T47D (cell line): ENCODE data around the gene KCTD16.

Experiments used
- DNase-seq, 2 experiments: peaks; one replicate each; pipeline versions ENCODE4 v3.0.0 to v3.0.0-alpha.2; 2011 to 2012; ENCODE audit warnings: low read depth in 1 of 2, low spot score in 1 of 2
- JUND ChIP-seq: IDR thresholded peaks from 2 replicates; pipeline ENCODE4 v1.6.1; 2012; ENCODE audit warnings: low read depth
- in situ Hi-C: cut with HindIII; loops from 2 replicates; pipeline ENCODE4 v1.10.0; 2016; ENCODE audit warnings: low sequenced_read_pairs, low pct_unique_long_range_greater_than_20kb

KCTD16 gene

GRCh38 chr5:144315994-144316634, 145.4 kb downstream of the KCTD16 start:
- DNase-seq: no peak
- in situ Hi-C loops: no loop called here
- no peak for TF ChIP-seq JUND

DNA sequence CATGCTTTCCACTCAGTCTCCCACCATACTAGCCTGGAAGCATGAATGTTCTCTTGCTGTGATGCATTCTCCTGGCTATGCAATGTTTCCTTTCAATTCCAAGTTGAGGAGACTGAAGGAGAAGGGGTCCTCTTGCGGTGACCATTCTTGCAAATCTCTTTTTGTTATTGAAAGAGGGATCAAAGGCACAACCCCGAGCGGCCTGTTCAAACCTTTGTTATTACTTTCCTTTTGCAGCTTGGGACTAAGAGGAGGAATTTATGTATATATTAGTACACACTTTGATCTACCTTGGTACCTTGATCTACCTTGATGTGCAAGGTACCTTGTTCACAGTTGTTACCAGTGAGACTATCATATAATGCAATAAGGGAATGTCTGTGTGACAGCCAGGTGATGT, 147.3 kb downstream of the KCTD16 start:
- in situ Hi-C loops: no loop called here
- TF ChIP-seq JUND: no peak
- DNase-seq: no peak

DNA sequence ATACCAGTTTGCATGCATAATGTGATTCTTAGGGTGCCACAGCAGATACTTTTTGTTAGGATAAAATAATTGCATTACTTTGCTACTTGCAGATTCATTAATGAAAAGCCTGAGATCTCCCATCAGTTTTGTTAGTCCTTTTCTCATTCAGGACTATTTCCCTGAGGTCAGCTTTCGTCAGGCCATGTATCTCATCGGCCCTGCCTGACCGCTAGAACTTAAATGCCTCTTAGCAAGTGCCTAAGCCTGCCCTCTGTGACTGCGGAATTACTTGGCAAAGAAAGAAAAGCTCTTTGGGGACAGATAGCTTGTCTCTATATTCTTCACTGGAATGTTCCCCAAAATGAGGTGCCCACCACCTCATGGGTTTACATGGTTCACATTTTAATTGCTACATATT, 147.8 kb downstream of the KCTD16 start:
- in situ Hi-C loops: no loop called here
- no peak for TF ChIP-seq JUND
- no peak for DNase-seq

DNA sequence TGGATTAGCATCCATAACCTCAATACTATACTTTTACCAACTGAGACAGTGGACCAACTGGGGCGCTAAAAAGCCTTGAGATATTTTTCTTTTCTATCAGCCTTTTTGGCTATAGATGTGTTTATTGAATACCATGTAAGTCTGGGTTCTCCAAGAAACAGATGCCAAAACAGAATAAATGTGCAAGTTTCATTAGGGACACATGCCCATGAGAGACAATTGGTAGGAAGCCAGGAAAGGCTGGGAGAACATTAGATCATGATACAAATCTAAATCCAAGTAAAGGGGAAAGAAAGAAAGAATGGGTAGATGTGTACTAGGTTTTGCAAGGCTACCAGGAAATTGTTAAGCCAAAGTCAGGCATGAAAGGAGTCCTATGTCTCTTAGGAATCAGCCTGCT, 152.5 kb downstream of the KCTD16 start:
- in situ Hi-C loops: no loop called here
- TF ChIP-seq JUND: no peak
- DNase-seq: no peak

DNA sequence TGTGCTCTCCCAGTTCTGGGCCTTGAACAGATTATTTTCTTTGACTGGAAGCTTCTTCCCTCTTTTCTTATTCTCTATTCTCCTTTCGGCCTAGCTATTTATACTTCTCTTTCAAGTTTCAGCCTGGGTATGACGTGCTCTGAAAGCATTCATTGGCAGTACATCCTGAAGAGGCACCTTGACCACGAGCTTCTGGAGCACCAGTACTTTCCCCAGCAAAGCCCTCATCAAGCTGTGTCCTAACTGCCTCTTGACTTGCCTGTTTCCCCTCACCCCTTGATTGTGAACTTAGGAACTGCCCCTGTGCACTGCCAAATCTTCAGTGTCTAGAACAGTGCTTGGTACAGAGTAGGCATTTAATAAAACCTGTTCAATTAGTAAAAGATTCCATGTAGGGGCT, 154.9 kb downstream of the KCTD16 start:
- in situ Hi-C loops: no loop called here
- TF ChIP-seq JUND: no peak
- no peak for DNase-seq

DNA sequence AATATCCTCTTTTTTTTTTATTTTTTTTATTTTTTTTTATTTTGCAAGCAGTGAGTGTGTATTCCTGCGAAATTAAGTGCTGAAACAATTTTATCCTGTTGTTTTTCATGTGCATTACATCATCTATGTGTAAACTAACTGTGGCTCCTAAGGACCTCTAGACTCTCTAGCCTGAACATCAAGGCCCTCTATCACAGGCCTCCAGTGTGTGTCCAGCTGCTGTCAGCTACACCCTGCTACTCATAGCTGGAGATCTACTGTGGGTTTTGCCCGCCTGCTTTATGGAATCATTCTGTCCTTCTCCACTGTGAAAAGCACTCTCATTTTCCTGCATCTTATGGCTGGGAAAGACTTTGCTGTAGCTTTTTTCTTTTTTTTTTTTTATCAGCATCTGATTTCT, 157.8 kb downstream of the KCTD16 start:
- TF ChIP-seq JUND: no peak
- DNase-seq: no peak
- in situ Hi-C loops: no loop called here

- no peak for TF ChIP-seq JUND
- DNase-seq: peak in 1 of 2 experiments; percentile 36
- in situ Hi-C loops: no loop called here
These were observed 158.3 kb downstream of the KCTD16 start for GRCh38 chr5:144328980-144329379.

DNA sequence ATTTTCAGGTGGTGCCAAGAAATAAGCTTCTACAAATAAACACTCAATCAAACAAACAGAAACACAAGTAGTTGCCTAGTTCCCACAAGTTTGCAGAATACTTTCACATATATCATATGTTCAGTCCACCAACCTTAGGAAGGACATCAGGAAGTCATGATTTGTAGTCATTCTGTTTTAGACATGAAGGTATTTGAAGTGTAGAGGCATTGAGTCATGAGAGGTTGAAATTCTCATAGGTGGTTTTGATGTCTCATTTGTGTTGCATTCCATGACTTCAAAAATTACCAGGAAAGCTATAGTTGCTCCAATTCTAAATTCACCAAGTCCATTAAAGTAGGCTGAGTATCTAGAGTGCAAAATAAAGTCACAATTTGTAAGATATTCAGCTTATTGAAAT, 159.0 kb downstream of the KCTD16 start:
- TF ChIP-seq JUND: no peak
- DNase-seq: no peak
- in situ Hi-C loops: no loop called here

DNA sequence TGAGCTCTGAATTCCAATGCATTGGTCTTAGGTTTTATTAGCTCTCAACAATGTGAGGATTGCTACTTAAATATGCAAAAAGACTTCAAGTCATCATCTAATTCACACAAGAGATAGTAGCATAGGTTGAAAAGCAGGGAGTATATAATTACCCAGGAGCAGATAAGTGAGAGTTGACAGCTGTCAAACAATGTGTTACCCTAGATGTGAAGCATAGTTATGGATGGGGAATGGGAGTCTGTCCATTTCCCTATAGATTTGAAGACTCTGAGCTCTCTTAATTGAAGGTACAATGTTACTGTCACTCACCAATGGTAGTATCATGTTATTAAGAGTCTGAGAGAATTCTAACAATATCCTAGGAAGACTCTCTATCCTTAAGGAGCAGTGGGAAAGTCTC, 160.7 kb downstream of the KCTD16 start:
- no peak for DNase-seq
- in situ Hi-C loops: no loop called here
- no peak for TF ChIP-seq JUND

- TF ChIP-seq JUND: no peak
- no peak for DNase-seq
- in situ Hi-C loops: no loop called here
These were observed 161.6 kb downstream of the KCTD16 start for GRCh38 chr5:144332265-144332664.

DNA sequence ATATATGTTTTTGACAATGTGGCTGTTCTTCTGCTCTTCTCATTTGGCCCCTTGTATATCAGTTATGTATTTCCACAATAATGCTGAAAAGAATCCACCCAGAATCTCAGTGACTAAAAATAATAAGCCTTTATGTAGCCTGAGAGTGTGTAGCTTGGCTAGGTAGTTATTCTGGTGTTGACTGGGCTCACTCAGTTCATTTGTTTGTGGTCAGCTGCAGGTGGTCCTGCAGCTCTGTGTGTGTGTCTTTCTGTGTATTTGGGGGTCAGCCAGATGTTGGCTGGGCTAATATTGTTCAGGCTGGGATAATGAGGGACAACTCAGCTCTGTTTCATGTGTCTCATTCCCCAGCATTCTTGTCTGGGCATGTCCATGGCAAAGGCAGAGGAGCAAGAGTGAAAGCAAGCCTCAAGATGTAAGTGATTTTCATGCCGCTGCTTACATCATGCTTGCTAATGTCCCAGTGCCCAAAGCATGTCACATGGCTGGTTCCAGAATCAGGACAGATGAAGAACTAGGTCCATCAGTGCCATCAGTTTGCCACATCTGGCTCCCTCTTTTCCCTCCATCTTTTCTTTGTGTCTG, 162.8 kb downstream of the KCTD16 start:
- no peak for TF ChIP-seq JUND
- DNase-seq: no peak
- in situ Hi-C loops: no loop called here

GRCh38 chr5:144335561-144335960, 164.9 kb downstream of the KCTD16 start:
- no peak for TF ChIP-seq JUND
- in situ Hi-C loops: no loop called here
- no peak for DNase-seq

- no peak for TF ChIP-seq JUND
- in situ Hi-C loops: no loop called here
- DNase-seq: no peak
These were observed 165.7 kb downstream of the KCTD16 start for GRCh38 chr5:144336191-144336961.
